Stimulated activated naive CD8-positive, alpha-beta T cell treated with anti-CD3 and anti-CD28 coated beads, Interleukin-15, Interleukin-2, amounts not matched to agents 100 ng/mL and 50 ng/mL, for 24 hours (primary cell): ENCODE results near the gene LRP1-AS.

Experiments used
- H3K27ac Mint-ChIP-seq: one replicate; pipeline ENCODE4 v1.8.0; 2021; ENCODE audit warnings: mild to moderate bottlenecking, mixed read lengths
- H3K27me3 Mint-ChIP-seq: one replicate; pipeline ENCODE4 v1.8.0; 2021; ENCODE audit warnings: mixed read lengths
- H3K36me3 Mint-ChIP-seq: one replicate; pipeline ENCODE4 v1.8.0; 2021; ENCODE audit warnings: low read depth, mixed read lengths
- H3K4me1 Mint-ChIP-seq: one replicate; pipeline ENCODE4 v1.8.0; 2021; ENCODE audit warnings: low read depth, mixed read lengths
- H3K4me3 Mint-ChIP-seq: one replicate; pipeline ENCODE4 v1.8.0; 2021; ENCODE audit warnings: mild to moderate bottlenecking, mixed read lengths
- H3K9me3 Mint-ChIP-seq: one replicate; pipeline ENCODE4 v1.8.0; 2021; ENCODE audit warnings: mixed read lengths

Gene LRP1-AS

GRCh38 chr12:57145460-57146059 is 1.9 kb downstream of the LRP1-AS start:
- Mint-ChIP-seq H3K36me3 (no peaks in the 10 kb centered on the region), H3K27me3 (no peaks in the 10 kb centered on the region), H3K27ac (peak overlapping the region; percentile 12), H3K4me3 (no peak overlapping the region), H3K4me1 (no peaks in the 10 kb centered on the region), H3K9me3 (no peaks in the 10 kb centered on the region)

GRCh38 chr12:57143454-57143853 is 4.0 kb downstream of the LRP1-AS start:
- H3K27ac Mint-ChIP-seq, result peak overlapping the region; percentile 29
- H3K9me3 Mint-ChIP-seq, result no peaks in the 10 kb centered on the region
- H3K4me3 Mint-ChIP-seq, result no peak overlapping the region
- H3K27me3 Mint-ChIP-seq, result no peaks in the 10 kb centered on the region
- H3K4me1 Mint-ChIP-seq, result no peaks in the 10 kb centered on the region
- no peaks in the 10 kb centered on the region for H3K36me3 Mint-ChIP-seq

- Mint-ChIP-seq H3K9me3 (no peaks in the 10 kb centered on the region), H3K27ac (no peak overlapping the region), H3K4me1 (no peaks in the 10 kb centered on the region), H3K4me3 (no peak overlapping the region), H3K36me3 (no peaks in the 10 kb centered on the region), H3K27me3 (no peaks in the 10 kb centered on the region)
Measured at GRCh38 chr12:57142727-57143126, 4.7 kb downstream of the LRP1-AS start.

GRCh38 chr12:57142121-57142520 is 5.3 kb downstream of the LRP1-AS start:
- Mint-ChIP-seq H3K4me3 (no peak overlapping the region), H3K27me3 (no peaks in the 10 kb centered on the region), H3K27ac (no peak overlapping the region), H3K4me1 (no peaks in the 10 kb centered on the region), H3K36me3 (no peaks in the 10 kb centered on the region), H3K9me3 (no peaks in the 10 kb centered on the region)

GRCh38 chr12:57141249-57141648 is 6.2 kb downstream of the LRP1-AS start:
- H3K4me1 Mint-ChIP-seq, result no peaks in the 10 kb centered on the region
- H3K36me3 Mint-ChIP-seq, result no peaks in the 10 kb centered on the region
- H3K4me3 Mint-ChIP-seq, result no peak overlapping the region
- H3K27me3 Mint-ChIP-seq, result no peaks in the 10 kb centered on the region
- H3K27ac Mint-ChIP-seq, result no peak overlapping the region
- no peaks in the 10 kb centered on the region for H3K9me3 Mint-ChIP-seq

GRCh38 chr12:57139796-57140649 is 7.4 kb downstream of the LRP1-AS start:
- no peaks in the 10 kb centered on the region for H3K9me3 Mint-ChIP-seq
- no peak overlapping the region for H3K27ac Mint-ChIP-seq
- H3K27me3 Mint-ChIP-seq, result no peaks in the 10 kb centered on the region
- H3K36me3 Mint-ChIP-seq, result no peaks in the 10 kb centered on the region
- H3K4me3 Mint-ChIP-seq, result no peak overlapping the region
- no peaks in the 10 kb centered on the region for H3K4me1 Mint-ChIP-seq

GRCh38 chr12:57138526-57139272 is 8.7 kb downstream of the LRP1-AS start:
- Mint-ChIP-seq H3K27me3 (no peaks in the 10 kb centered on the region), H3K36me3 (no peaks in the 10 kb centered on the region), H3K4me3 (no peak overlapping the region), H3K4me1 (no peaks in the 10 kb centered on the region), H3K9me3 (no peaks in the 10 kb centered on the region), H3K27ac (no peak overlapping the region)

- Mint-ChIP-seq H3K27ac (no peak overlapping the region), H3K9me3 (no peaks in the 10 kb centered on the region), H3K4me3 (no peak overlapping the region), H3K4me1 (no peaks in the 10 kb centered on the region), H3K36me3 (no peaks in the 10 kb centered on the region), H3K27me3 (peaks cover 5% of the 10 kb centered on the region)
Measured at GRCh38 chr12:57135527-57136326, 11.7 kb downstream of the LRP1-AS start.

GRCh38 chr12:57134949-57135348 is 12.5 kb downstream of the LRP1-AS start:
- Mint-ChIP-seq H3K27ac (no peak overlapping the region), H3K9me3 (no peaks in the 10 kb centered on the region), H3K4me1 (no peaks in the 10 kb centered on the region), H3K27me3 (peaks cover 9% of the 10 kb centered on the region), H3K4me3 (no peak overlapping the region), H3K36me3 (no peaks in the 10 kb centered on the region)

- H3K4me1 Mint-ChIP-seq, result peaks cover 3% of the 10 kb centered on the region
- H3K27ac Mint-ChIP-seq, result no peak overlapping the region
- H3K9me3 Mint-ChIP-seq, result no peaks in the 10 kb centered on the region
- peaks cover 9% of the 10 kb centered on the region for H3K27me3 Mint-ChIP-seq
- H3K4me3 Mint-ChIP-seq, result no peak overlapping the region
- no peaks in the 10 kb centered on the region for H3K36me3 Mint-ChIP-seq
Measured at GRCh38 chr12:57133916-57134315, 13.5 kb downstream of the LRP1-AS start.

- Mint-ChIP-seq H3K4me1 (peaks cover 3% of the 10 kb centered on the region), H3K36me3 (no peaks in the 10 kb centered on the region)
Measured at GRCh38 chr12:57133013-57133569, 14.3 kb downstream of the LRP1-AS start.

GRCh38 chr12:57131896-57132744 is 15.3 kb downstream of the LRP1-AS start:
- H3K27me3 Mint-ChIP-seq, result peaks cover 9% of the 10 kb centered on the region

More at GRCh38 chr12:57133013-57133569, 14.3 kb downstream of the LRP1-AS start:
- no peak overlapping the region for H3K4me3 Mint-ChIP-seq
- H3K27ac Mint-ChIP-seq, result no peak overlapping the region
- no peaks in the 10 kb centered on the region for H3K9me3 Mint-ChIP-seq
- H3K27me3 Mint-ChIP-seq, result peaks cover 9% of the 10 kb centered on the region

GRCh38 chr12:57130941-57131340 is 16.5 kb downstream of the LRP1-AS start:
- H3K27ac Mint-ChIP-seq, result no peak overlapping the region
- H3K27me3 Mint-ChIP-seq, result peaks cover 9% of the 10 kb centered on the region
- H3K4me1 Mint-ChIP-seq, result peaks cover 13% of the 10 kb centered on the region
- H3K9me3 Mint-ChIP-seq, result no peaks in the 10 kb centered on the region
- H3K36me3 Mint-ChIP-seq, result no peaks in the 10 kb centered on the region
- H3K4me3 Mint-ChIP-seq, result no peak overlapping the region

More at GRCh38 chr12:57131896-57132744, 15.3 kb downstream of the LRP1-AS start:
- no peaks in the 10 kb centered on the region for H3K36me3 Mint-ChIP-seq
- H3K4me1 Mint-ChIP-seq, result peaks cover 8% of the 10 kb centered on the region
- no peaks in the 10 kb centered on the region for H3K9me3 Mint-ChIP-seq
- no peak overlapping the region for H3K4me3 Mint-ChIP-seq
- H3K27ac Mint-ChIP-seq, result no peak overlapping the region
